AG04450 (cell line): ENCODE results near the gene ARL2. TPM values are rescaled to one million over a fixed set of nuclear protein-coding genes. Genes with fewer than 3 reads are reported as not detected.

Source experiments
- CTCF ChIA-PET: fragments of 300-600, 350-600 bp; formaldehyde crosslinking; extraction: SDS; loops from one replicate; lab custom pipeline; 2022; ENCODE audit warnings: antibody characterized with exemption, inconsistent platforms; lab: Charles Lee
- POLR2A ChIA-PET: fragments of 350-600 bp; formaldehyde crosslinking; extraction: SDS; loops from one replicate; lab custom pipeline; 2021; ENCODE audit warnings: antibody characterized with exemption, inconsistent platforms; lab: Yijun Ruan, JAX
- DNase-seq: peaks from one replicate; pipeline ENCODE4 v3.0.0-alpha.2; 2011; ENCODE audit warnings: low read depth, low spot score
- H3K27ac ChIP-seq: one replicate; pipeline ENCODE4 v1.5.1; 2012; ENCODE audit warnings: low read depth, low read length, control low read depth
- H3K27me3 ChIP-seq: one replicate; pipeline ENCODE4 v1.6.0; 2012; ENCODE audit warnings: low read length; ENCODE audit not compliant: control insufficient read depth, insufficient read depth
- H3K4me3 ChIP-seq: 2 replicates; pipeline ENCODE4 v1.5.1; 2011; ENCODE audit warnings: mild to moderate bottlenecking, low read depth, low read length, control low read depth
- H3K9me3 ChIP-seq: 2 replicates; pipeline ENCODE4 v1.5.1; 2012; ENCODE audit warnings: low read length; ENCODE audit not compliant: control insufficient read depth, insufficient read depth
- CTCF ChIP-seq: IDR thresholded peaks from 2 replicates; pipeline ENCODE4 v1.5.1; 2011; ENCODE audit warnings: low read depth, low read length, control low read depth, inconsistent platforms
- polyA plus RNA-seq: library from polyadenylated mRNA; depleted of rRNA; stranded (reverse); fragments of >200 nt; gene quantifications from 2 replicates; pipeline ENCODE4 v1.2.3, GENCODE V29; 2011; rRNA removed
- small RNA-seq: library from RNA; depleted of rRNA; stranded (forward); fragments of <200 nt; gene quantifications from one replicate; pipeline ENCODE3, GENCODE V24; 2012; ENCODE audit warnings: low read depth; ENCODE audit not compliant: insufficient read length

The ARL2 gene
- polyA plus RNA-seq, 1 experiment = 60.7 TPM

GRCh38 chr11:65065851-65066250 is 51.9 kb downstream of the ARL2 start:
- DNase-seq = no peak
- CTCF ChIA-PET = no interaction called here
- H3K4me3 ChIP-seq = no peak overlapping the region
- no peaks in the 10 kb centered on the region for H3K27me3 ChIP-seq
- TF ChIP-seq CTCF = no peak
- POLR2A ChIA-PET = no interaction called here
- no peaks in the 10 kb centered on the region; the same call in 1 of the 2 replicates for H3K9me3 ChIP-seq
- no peak overlapping the region for H3K27ac ChIP-seq

- TF ChIP-seq CTCF = no peak
- POLR2A ChIA-PET = no interaction called here
- CTCF ChIA-PET = no interaction called here
These were observed 52.4 kb downstream of the ARL2 start for GRCh38 chr11:65066315-65066714.

GRCh38 chr11:65066805-65067291 is 52.9 kb downstream of the ARL2 start:
- no peak for DNase-seq
- no peak for TF ChIP-seq CTCF

More at GRCh38 chr11:65066315-65066714, 52.4 kb downstream of the ARL2 start:
- Histone ChIP-seq H3K27ac (no peak overlapping the region), H3K9me3 (no peaks in the 10 kb centered on the region; the same call in 1 of the 2 replicates), H3K4me3 (no peak overlapping the region), H3K27me3 (no peaks in the 10 kb centered on the region)
- no peak for DNase-seq

GRCh38 chr11:65067446-65067845 is 53.5 kb downstream of the ARL2 start:
- ChIA-PET CTCF (no interaction called here), POLR2A (no interaction called here)
- H3K27me3 ChIP-seq = no peaks in the 10 kb centered on the region
- no peak for DNase-seq
- no peaks in the 10 kb centered on the region; the same call in 1 of the 2 replicates for H3K9me3 ChIP-seq
- no peak overlapping the region for H3K27ac ChIP-seq
- H3K4me3 ChIP-seq = no peak overlapping the region
- TF ChIP-seq CTCF = no peak

More at GRCh38 chr11:65066805-65067291, 52.9 kb downstream of the ARL2 start:
- H3K27me3 ChIP-seq = no peaks in the 10 kb centered on the region
- no peak overlapping the region for H3K27ac ChIP-seq
- H3K4me3 ChIP-seq = no peak overlapping the region
- CTCF ChIA-PET = no interaction called here
- H3K9me3 ChIP-seq = no peaks in the 10 kb centered on the region; the same call in 1 of the 2 replicates
- POLR2A ChIA-PET = no interaction called here

GRCh38 chr11:65069217-65069616 is 55.3 kb downstream of the ARL2 start:
- Histone ChIP-seq H3K9me3 (no peaks in the 10 kb centered on the region; the same call in 1 of the 2 replicates), H3K27me3 (no peaks in the 10 kb centered on the region), H3K4me3 (no peak overlapping the region), H3K27ac (no peak overlapping the region)
- ChIA-PET POLR2A (no interaction called here), CTCF (no interaction called here)
- no peak for TF ChIP-seq CTCF
- no peak for DNase-seq

Small RNAs within 50 kb of the gene (small RNA-seq; reads per million reads assigned to genes)
- gene MIR6879 (not detected), gene SNX15 (not detected)

Other genes starting within 250 kb of the ARL2 start
- 55.9 and 56.8 TPM in 2 replicates for gene SF1, start 235.6 kb upstream of the ARL2 start, polyA plus RNA-seq
- 9.9 and 14.1 TPM in 2 replicates for gene MAP4K2, start 210.9 kb upstream of the ARL2 start, polyA plus RNA-seq
- gene MEN1, start 203.6 kb upstream of the ARL2 start, polyA plus RNA-seq = 15.0 and 22.3 TPM in 2 replicates
- gene CDC42BPG, start 169.5 kb upstream of the ARL2 start, polyA plus RNA-seq = 0.02 and 0.04 TPM in 2 replicates
- 56.1 and 77.7 TPM in 2 replicates for gene EHD1, start 135.5 kb upstream of the ARL2 start, polyA plus RNA-seq
- gene ATG2A, start 97.0 kb upstream of the ARL2 start, polyA plus RNA-seq = 3.7 and 5.1 TPM in 2 replicates
- gene PPP2R5B, start 89.5 kb upstream of the ARL2 start, polyA plus RNA-seq = 11.2 and 16.6 TPM in 2 replicates
- gene GPHA2, start 78.3 kb upstream of the ARL2 start, polyA plus RNA-seq = not detected in 2 replicates
- not detected in 2 replicates for gene MAJIN, start 42.1 kb upstream of the ARL2 start, polyA plus RNA-seq
- 1.5 and 2.1 TPM in 2 replicates for gene BATF2, start 17.2 kb upstream of the ARL2 start, polyA plus RNA-seq
- 8.0 and 10.5 TPM in 2 replicates for gene SNX15, start 13.3 kb downstream of the ARL2 start, polyA plus RNA-seq
- 4.5 and 5.3 TPM in 2 replicates for gene SAC3D1, start 27.1 kb downstream of the ARL2 start, polyA plus RNA-seq
- gene NAALADL1, start 44.4 kb downstream of the ARL2 start, polyA plus RNA-seq = 9.4 and 12.0 TPM in 2 replicates
- gene CDCA5, start 69.9 kb downstream of the ARL2 start, polyA plus RNA-seq = 4.2 and 5.2 TPM in 2 replicates
- gene ZFPL1, start 70.1 kb downstream of the ARL2 start, polyA plus RNA-seq = 30.9 and 39.1 TPM in 2 replicates
- 38.9 and 74.1 TPM in 2 replicates for gene VPS51, start 82.1 kb downstream of the ARL2 start, polyA plus RNA-seq
- gene TM7SF2, start 97.7 kb downstream of the ARL2 start, polyA plus RNA-seq = 10.3 and 15.1 TPM in 2 replicates
- gene ZNHIT2, start 103.5 kb downstream of the ARL2 start, polyA plus RNA-seq = 3.1 and 3.6 TPM in 2 replicates
- 426 and 504 TPM in 2 replicates for gene FAU, start 108.0 kb downstream of the ARL2 start, polyA plus RNA-seq
- gene MRPL49, start 108.2 kb downstream of the ARL2 start, polyA plus RNA-seq = 54.2 and 55.7 TPM in 2 replicates
- gene SYVN1, start 120.4 kb downstream of the ARL2 start, polyA plus RNA-seq = 18.7 and 27.7 TPM in 2 replicates
- not detected in 2 replicates for gene SPDYC, start 156.1 kb downstream of the ARL2 start, polyA plus RNA-seq
- gene CAPN1, start 167.8 kb downstream of the ARL2 start, polyA plus RNA-seq = 84.1 and 123 TPM in 2 replicates
- gene POLA2, start 247.8 kb downstream of the ARL2 start, polyA plus RNA-seq = 10.4 and 14.1 TPM in 2 replicates